ENCODE data around the gene COG4.
"Not testable (repeated sequence)": the region's sequence is repeated elsewhere in the genome, so short reads cannot be mapped to it uniquely, and the experiment has no call there.

The COG4 gene

DNA sequence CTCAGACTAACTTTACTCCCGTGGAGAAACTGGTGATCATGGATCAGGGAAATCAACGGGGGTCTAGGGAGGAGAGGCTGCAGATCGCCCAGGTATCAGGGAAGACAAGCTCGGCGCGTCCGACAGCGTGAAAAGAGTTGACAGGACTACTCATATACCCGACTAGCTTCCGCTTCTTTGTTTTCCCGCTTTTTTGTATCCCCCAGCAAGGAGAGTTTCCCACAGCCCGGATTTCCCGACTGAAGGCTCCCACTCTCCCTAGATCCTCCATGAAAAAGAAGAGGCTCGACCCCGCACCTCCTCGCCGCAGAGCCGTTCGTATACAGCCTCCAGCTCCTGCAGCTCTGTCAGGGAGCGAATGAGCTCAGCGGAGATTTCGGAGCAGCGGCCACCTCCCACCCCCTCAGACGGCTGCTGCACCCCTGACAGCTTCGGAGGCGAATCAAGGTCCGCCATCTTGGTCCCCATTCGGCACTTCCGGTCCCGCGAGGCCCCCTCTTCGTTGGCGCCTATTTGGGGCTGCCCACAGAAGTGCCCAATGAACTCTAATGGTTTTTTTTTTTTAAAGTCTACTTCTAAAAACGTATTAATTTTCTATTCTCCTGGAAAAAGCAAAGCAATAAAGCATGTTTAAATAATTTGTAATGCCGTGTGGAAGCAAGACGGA lies at the start of gene COG4:
Gene COG4, minus strand, starts transcription at position 479 of the 667 bp plus-strand sequence. Its CDS starts 11 bp downstream, at position 468.
- DNase-seq: peak in 1 of 2 experiments; percentile 71

DNA sequence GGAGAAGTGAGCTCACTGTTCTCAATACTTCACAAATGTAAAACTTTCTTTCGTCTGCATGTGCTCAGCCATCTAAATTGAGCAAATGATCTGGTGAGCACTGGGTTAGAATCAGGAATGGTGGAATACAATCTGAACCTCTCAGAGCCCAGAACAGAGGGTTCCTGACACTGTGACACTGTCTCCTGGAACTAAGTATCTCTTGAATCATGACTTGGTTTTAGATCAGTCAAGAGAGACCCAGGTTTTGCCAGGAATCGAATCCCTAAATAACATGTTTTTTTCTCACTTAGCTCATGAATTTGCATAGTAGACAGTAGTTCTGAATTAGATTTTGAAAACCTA lies 49.5 kb upstream of the COG4 start:
- DNase-seq: no peak

DNA sequence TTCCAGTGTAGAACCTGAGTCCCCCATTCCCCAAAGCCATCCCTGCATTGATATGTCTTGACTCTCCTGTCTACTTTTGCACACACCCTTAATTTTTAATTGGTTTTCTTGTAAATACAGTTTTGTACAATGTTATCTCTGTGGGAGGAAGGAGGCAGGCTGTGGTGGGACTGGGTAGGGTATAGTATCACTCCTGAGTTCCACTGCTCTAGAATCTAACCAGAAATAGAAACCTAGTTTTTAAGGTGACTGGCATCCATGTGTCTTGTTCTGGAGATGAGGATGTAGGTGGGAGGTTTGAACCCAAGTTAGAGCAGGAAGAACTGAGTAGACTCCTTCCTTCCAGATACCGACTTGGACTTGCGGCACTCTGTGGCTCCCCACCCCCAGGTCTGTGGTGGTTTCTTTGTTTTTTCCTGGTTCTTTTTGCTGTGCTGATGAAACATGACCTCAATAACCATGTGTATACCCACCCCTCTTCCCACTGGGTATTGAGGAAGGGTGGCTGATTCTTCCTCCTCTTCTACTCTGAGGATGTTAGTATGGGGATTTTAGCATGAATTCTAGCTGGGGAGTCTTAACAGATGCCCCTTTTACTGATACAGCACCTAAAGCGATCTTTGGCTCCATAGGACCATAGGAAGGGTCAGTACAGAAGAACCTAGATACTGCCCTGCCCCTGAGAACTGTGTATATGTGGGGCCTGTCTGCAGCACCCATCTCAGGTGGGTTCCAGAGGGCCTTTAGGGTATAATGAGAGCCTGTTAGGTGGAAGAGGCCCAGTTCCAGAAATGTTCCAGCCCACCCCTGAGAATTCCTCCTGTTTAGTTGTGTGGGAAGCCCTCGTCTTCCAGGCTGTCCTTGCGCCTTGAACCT lies 48.9 kb upstream of the COG4 start:
- DNase-seq: no peak

DNA sequence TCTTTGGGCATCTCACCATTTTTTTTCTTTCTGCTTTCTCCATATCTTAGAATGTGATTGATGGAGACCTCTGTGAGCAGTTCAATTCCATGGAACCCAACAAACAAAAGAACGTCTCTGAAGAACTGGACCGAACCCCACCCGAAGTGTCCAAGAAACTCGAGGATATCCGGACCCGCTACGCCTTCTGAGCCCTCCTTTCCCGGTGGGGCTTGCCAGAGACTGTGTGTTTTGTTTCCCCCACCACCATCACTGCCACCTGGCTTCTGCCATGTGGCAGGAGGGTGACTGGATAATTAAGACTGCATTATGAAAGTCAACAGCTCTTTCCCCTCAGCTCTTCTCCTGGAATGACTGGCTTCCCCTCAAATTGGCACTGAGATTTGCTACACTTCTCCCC lies 48.3 kb upstream of the COG4 start:
- no peak for DNase-seq

DNA sequence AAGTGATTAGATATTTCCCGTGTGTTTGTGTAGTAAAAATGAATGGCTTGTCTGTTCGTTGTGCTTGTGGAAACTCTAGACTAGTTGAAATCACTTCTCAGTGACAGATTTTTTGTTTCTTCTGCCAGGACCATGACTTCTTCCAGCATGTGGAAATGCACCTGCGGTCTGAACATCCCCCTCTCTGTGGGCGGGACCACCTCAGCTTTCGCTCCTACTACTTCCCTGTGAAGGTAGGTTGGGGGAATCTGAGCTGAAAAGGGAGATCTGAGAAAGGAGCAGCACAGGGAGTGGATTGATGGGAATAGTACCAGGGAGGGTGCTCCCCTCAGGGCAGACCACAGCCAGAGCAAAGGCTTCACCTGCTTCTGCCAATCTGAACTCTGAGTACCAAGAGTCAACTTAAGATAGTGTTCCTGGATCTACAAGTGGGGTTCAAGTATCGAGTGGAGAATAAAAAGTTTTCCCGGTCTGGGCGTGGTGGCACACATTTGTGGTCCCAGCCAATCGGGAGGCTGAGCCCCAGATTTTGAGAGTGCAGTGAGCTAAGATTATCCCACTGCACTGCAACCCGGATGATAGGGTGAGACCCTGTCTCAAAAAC lies 47.7 kb upstream of the COG4 start:
- no peak for DNase-seq

DNA sequence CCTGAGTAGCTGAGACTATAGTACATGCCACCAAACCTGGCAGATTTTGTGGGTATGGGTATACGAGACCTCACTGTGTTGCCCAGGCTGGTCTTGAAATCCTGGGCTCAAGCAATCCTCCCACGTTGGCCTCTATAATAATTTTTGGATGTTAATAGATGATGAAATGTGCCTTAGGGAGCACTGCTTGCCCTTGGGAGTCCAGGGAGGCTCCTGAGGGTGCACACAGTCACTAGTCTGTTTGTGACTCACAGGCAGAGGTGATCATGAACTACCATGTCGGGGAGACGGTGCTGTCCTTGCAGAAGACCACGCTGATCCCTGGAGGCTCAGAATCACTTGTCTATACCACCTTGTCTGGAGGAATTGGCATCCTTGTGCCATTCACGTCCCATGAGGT lies 46.4 kb upstream of the COG4 start:
- no peak for DNase-seq

DNA sequence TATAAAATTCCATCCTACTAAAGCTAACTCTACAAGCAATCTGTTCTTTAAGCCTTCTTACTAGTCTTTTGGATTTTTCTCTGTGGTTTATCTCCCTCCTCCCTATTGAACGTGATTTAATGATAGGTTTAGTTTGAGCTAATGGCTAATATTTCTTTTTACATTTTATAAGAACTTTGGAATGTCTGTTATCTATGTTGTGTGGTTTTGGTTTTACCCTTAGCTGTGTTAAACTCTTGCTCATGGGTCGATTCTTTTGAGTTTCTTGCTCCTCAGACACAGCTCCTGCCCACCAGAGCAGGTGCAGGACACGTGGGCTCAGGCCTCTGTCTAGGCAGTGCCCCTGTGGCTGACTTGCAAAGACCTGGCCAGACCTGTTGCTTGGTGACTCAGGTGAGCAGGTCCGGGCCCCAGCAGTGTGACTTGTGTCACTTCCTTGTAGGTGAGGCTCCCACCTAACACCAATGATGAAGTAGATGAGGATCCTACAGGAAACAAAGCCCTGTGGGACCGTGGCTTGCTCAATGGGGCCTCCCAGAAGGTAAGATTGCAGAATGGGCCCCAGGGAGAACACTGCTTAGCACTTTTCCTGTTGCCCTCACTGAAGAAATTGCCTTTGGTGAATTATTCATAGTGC lies 45.4 kb upstream of the COG4 start:
- DNase-seq: no peak

DNA sequence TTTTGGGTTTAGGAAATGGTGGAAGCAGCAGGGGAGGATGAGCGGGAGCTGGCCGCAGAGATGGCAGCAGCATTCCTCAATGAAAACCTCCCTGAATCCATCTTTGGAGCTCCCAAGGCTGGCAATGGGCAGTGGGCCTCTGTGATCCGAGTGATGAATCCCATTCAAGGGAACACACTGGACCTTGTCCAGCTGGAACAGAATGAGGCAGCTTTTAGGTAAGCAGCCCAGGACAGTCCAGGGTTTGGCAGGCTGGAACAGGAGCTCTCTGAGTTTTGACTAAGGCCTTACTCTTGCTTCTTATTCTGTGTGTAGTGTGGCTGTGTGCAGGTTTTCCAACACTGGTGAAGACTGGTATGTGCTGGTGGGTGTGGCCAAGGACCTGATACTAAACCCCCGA lies 41.7 kb upstream of the COG4 start:
- DNase-seq: peak in 1 of 2 experiments; percentile 32

DNA sequence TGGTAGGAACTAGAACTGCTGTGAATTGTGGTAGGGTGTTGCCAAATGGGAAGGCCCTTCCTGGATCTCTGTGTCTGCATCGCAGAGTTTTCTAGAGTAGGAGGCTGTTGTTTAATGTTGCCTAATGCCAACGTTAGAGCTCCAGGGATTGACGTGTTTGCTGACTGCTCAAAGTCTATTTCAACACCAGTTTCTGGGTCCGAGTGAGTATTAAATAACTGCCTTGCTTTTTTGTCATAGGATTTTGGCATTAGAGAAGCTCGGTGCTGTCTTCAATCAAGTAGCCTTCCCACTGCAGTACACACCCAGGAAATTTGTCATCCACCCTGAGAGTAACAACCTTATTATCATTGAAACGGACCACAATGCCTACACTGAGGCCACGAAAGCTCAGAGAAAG lies 40.3 kb upstream of the COG4 start:
- DNase-seq: no peak

DNA sequence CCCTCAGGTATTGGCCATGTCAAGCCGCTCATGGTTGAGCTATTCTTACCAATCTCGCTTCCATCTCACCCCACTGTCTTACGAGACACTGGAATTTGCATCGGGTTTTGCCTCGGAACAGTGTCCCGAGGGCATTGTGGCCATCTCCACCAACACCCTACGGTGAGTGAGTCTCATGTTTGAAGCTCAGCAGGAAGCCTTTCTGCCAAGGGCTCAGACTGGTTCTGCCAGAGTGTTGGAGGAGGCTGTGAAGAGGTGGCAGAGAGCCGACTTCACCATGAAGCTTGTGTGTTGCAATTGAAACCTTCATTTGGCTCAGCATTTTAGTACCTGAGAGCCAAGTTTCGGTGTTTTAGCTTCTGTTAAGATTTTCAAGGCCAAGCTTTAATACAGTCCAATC lies 38.3 kb upstream of the COG4 start:
- peak in 1 of 2 experiments; percentile 8 for DNase-seq

DNA sequence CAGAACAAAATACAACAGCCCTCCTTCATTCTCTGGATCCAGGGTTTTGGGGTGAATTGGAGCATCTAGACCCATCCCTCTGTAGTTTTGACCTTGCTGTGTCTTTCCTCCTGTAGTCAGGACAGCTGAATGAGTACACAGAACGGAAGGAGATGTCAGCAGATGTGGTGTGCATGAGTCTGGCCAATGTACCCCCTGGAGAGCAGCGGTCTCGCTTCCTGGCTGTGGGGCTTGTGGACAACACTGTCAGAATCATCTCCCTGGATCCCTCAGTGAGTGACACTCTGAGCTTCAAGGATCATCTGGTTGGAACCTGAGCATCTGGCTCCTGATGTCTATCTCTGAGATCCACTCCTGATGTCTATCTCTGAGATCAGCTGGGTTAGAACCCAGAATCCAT lies 32.7 kb upstream of the COG4 start:
- DNase-seq: no peak

DNA sequence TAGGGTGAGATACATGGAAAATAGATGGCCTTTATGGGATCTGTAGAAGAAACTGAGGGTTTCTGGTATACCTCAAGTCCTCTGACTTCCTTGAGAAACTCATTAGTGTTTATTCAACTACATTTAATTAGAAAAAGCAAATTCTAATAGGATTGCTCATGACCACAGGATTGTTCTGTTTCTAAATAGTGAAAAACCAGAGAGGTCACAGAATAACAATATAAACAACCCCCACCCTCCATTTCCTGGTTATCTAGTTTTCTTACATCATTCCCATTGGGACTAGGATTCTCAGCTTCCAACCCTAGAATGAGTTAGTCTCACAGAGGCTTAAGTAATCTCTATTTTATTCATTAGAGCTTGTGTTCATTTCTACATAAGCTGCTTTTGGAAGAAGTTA lies 30.3 kb upstream of the COG4 start:
- no peak for DNase-seq

DNA sequence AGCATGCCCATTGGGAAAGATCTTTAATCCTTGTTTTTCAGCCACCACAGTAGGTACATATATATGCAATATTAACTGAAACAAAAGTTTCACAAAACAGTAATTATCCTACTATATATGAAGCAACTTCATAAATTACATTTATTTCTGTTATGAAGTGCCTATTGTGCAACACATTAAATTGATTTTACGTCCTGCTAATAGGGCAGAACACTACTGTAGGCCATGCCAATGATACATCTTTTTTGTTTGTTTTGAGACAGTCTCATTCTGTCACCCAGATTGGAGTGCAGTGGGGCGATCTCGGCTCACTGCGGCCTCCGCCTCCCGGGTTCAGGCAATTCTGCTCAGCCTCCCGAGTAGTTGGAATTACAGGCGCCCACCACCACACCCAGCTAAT lies 29.3 kb upstream of the COG4 start:
- no peak for DNase-seq

DNA sequence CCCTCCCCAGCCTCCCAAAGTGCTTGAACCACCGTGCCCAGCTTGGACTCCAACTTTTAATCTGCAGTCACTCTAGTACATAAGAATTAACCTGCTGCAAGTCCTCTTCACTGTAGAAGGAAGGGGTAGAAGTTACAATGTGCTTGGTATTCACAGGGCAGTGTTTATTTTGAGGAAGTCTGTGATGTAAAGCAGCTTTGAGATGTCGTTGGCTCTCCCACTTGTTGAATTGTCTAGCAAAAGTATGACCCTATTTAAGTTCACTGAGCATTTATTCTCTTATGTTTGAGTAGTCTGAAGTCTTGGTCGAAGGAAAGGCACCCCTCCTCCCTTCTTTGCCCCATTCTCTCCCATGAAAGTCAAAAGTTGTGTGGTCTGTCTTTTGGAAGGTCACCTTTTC lies 28.4 kb upstream of the COG4 start:
- DNase-seq: no peak

DNA sequence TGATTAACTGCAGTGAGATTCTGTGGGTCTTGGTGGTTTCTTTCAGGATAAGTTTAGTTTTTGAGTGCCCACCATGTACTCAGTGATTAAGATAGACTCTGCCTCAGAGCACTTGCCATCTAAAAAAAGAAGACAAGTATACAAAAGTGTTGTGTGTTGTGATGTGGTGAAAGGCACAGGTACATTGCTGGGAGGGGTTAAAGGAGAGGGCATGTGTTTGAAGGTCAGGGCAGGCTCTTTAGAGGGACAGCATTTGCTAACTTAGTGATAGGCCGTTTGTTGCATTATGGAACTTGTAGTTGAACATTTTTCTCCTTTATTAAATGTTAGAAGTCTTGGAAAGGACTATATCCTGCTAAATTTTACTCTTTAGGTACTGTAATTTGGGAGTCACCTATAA lies 26.7 kb upstream of the COG4 start:
- DNase-seq: no peak

DNA sequence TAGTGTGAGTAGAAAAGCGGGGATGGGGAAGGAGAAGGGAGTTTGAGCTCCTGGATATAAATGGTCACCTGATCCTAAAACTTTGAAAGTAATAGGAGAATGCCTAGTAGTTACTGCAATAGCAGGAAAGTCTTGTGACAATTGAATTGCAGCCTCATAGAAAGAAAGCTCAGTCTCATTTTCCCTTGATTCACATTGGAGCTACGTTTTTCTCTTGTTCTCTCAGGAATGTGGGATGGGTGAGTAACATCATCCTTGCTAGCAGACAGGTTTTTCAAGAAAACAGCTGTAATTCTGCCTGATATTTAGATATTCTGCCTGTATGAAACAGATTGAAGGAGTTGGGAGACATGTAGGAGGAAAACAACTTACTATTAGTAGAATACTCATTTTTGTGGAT lies 25.6 kb upstream of the COG4 start:
- no peak for DNase-seq

DNA sequence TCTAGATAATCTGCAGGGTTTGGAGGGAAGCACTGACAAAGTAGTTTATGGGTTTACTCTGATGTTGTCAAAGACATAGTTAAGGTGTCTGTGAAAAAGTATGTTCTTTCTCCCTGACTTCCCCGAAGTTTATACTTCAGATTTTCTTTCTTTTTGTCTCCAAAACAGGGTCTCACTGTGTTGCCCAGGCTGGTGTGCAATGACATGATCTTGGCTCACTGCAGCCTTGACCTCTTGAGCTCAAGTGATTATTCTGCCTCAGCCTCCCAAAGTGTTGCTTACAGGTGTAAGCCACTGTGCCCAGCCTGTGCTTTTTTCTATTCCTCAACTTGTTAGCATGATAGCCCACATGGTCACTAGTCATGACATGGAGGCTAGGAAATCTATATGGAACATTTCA lies 21.2 kb upstream of the COG4 start:
- DNase-seq: no peak

DNA sequence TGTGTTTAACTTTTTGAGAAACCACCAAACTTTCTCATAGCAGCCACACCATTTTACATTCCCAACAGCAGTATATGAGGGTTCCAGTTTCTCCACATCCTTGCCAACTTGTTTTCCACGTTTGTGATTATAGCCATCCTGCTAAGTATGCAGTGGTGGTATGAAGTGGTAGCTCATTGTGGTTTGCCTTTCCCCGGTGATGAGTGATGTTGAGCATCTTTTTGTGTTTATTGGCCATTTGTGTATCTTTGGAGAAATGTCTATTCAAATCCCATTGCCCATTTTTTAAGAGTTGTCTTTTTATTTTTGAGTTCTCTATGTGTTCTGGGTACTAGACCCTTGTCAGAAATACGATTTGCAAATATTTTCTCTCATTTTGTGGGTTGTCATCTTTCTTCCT lies 17.6 kb upstream of the COG4 start:
- no peak for DNase-seq

DNA sequence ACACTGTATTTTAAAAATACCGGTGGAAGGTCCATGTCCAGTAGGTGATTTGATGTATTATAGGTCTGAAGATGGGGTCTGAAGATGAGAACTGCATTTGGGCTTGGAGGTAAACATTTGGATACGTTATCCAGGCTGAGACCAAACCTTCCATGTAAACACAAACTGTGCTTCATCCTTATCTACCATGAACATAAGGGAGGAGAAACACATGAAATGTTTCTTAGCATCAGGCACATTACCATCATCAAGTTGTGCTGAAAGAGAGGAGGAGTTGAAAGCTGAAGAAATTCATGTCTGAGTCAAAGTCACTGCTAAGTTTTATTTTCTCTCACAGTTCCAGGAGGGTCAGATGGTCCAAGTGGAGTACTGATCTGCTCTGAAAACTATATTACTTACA lies 11.6 kb upstream of the COG4 start:
- DNase-seq: no peak

DNA sequence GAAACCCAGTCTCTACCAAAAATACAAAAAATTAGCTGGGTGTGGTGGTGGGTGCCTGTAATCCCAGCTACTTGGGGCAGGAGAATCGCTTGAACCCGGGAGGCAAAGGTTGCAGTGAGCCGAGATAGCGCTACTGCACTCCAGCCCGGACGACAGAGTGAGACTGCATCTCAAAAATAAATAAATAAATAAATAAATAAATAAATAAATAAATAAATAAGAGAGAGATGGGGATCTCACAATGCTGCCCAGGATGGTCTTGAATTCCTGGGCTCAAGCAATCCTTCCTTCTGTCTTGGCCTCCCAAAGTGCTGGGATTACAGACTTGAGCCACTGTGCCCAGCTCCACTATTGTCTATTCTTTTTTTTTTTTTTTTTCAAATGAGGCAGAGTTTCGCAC lies 6.6 kb upstream of the COG4 start:
- DNase-seq: not testable (repeated sequence)

DNA sequence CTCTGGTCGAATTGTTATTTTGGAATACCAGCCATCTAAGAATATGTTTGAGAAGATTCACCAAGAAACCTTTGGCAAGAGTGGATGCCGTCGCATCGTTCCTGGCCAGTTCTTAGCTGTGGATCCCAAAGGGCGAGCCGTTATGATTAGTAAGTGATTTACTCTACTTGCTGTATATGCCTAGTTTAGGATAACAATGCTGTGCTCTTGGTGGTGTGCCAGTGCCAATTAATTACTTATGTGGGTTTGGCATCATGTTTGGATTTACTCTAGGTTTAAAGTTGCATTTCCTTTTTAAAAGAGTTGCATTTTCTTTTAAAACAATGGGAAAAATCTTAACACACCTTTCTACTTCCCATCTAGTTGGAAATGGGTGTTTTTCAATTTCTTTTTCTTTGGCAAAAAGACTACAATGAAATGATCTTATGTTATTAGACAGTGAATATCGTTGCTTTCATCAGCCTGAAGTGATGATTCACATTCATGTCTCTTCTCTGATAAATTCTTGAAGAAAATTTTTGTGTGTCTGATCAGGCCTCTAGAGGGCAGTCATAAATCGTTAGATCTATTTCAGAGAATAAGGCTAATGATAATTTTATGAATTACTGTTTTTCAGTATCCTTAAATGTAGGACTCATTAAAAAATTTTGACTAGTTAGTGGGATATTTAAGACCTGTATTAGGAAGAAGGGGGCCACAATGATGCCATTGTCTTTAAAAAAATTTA lies 5.9 kb upstream of the COG4 start:
- no peak for DNase-seq

DNA sequence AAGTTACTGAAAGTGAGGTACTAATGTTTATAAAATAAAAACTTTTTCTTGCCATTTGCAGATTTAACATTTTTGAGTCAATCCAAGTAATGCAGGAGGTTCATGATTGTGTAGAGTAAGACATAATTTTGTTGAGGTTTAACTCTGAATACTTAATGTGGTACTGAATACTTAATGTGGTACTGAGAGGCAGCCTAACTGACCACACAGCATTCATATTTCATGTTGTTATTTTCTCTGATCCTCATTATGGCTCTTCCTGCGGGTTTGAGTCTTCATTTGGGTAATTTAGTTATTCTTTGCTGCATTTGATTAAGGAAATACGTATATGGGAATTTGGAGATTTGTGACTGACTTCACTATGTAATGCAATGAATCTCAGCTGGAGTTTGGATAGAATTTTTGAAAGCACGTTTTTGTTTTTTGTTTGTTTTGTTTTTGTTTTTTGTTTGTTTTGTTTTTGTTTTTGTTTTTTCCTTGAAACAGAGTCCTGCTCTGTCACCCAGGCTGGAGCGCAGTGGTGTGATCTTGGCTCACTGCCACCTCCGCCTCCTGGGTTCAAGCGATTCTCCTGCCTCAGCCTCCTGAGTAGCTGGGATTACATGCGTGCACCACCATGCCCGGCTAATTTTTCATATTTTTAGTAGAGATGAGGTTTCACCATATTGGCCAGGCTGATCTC lies 4.1 kb upstream of the COG4 start:
- DNase-seq: no peak
